DOHH2 (cell line): ENCODE results near the gene SLC22A12.

Source experiments
- CTCF ChIP-seq: fragments of 200-600 bp; sonication (generic); IDR thresholded peaks from one replicate; pipeline ENCODE4 v1.5.1; 2014; ENCODE audit warnings: antibody characterized with exemption, mild to moderate bottlenecking, low read depth, low read length; ENCODE audit not compliant: poor library complexity, severe bottlenecking
- EZH2phosphoT487 ChIP-seq: fragments of 200-600 bp; sonication (generic); IDR thresholded peaks from 2 replicates; pipeline ENCODE4 v1.6.1; 2017; ENCODE audit warnings: borderline replicate concordance, mild to moderate bottlenecking, antibody characterized with exemption, low read length, moderate library complexity, mixed read lengths

- no peak for TF ChIP-seq CTCF
- no peak for TF ChIP-seq EZH2phosphoT487
Observed at GRCh38 chr11:64544616-64545296, 46.3 kb upstream of the SLC22A12 start.
